ENCODE measurements around the gene PBX2.

The PBX2 gene

GRCh38 chr6:32185681-32186131, 4.3 kb downstream of the PBX2 start:
- peak; percentile 42 for FAIRE-seq

- FAIRE-seq: no peak
Measured at GRCh38 chr6:32184084-32184640, 5.8 kb downstream of the PBX2 start, which contains the start of gene AGER. TSS of gene AGER (minus strand) at chr6:32184253. CDS start at chr6:32184222, 31 bp downstream.

- FAIRE-seq: no peak
Measured at GRCh38 chr6:32183483-32184083, 6.4 kb downstream of the PBX2 start.

DNA sequence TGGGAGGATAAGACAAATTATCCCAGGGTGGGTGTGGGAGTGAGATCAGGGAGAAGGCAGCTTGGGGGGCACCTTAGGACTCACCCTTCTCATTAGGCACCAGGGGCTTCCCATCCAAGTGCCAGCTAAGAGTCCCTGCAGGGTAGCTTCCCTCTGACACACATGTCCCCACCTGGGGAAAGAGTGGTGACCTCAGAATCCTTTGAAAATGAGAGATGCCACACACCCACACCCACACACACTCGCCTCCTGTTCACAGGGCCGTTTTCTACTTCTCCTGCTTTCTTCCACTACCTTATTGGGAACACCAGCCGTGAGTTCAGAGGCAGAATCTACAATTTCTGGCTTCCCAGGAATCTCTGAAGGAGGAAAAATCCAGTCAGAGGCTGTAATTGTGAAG, 7.0 kb downstream of the PBX2 start:
- FAIRE-seq: no peak

GRCh38 chr6:32182555-32182981, 7.4 kb downstream of the PBX2 start:
- no peak for FAIRE-seq

- no peak for FAIRE-seq
Measured at GRCh38 chr6:32181915-32182529, 8.0 kb downstream of the PBX2 start.

DNA sequence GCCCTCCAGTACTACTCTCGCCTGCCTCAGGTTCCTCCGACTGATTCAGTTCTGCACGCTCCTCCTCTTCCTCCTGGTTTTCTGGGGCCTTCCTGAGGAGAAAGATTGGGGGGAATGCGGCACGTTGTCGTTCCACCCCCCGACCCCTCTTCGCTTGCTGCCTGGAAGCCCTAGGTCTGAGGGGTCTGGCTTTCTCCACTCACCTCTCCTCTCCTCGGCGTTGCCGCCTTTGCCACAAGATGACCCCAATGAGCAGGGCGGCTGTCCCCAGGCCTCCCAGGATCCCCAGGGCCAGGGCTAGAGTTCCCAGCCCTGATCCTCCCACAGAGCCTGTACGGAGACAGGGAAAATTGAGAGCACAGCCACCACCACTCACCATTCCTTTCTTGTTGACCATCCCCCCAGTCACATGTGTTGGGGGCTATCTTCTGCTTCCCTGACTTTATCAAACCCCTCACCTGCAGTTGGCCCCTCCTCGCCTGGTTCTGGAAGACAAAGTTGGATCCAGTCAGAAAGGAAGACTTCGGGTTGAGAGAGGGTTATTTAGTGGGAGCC, 8.8 kb downstream of the PBX2 start:
- no peak for FAIRE-seq

GRCh38 chr6:32179766-32180405, 10.1 kb downstream of the PBX2 start:
- FAIRE-seq: no peak

DNA sequence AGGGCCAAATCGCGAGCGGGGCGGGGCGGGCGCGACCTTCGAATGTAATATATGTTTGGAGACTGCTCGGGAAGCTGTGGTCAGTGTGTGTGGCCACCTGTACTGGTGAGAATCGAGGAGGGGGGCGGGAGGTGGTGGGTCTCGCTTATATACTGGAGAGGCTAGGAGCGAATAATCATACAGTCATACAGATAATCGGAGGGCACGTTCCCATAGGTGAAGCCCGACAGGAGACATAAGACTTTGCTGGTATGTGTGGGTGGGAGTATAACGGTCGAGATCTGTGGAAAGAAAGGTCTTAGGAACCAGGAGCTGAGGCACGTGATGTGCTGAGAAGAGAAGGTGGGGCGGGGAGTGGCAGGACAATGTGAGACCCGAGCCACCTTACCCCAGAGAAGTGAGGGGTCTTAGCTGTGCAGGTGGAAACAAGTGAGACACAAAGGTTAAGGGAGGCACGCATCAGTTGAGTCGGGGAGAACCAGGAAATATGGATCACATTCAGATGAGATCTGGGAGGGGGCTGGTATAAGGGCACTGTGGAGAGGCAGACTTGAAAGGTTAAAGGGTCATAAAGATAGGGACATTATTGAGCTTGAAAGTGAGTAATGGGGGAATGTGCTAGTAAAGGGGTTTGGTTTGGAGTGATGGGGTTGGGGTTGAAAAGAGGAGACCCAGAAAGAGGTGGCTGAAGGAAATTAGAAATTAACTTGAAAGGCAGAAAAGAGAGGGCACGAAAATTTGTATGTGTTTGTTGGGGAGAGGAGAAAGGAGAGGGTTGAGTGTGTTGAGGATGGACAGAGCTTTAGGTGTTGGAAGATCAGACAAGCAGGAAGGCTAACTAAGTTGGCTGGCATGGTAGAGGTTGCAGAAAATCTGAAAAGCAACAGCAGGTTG, 11.2 kb downstream of the PBX2 start:
- FAIRE-seq: no peak

DNA sequence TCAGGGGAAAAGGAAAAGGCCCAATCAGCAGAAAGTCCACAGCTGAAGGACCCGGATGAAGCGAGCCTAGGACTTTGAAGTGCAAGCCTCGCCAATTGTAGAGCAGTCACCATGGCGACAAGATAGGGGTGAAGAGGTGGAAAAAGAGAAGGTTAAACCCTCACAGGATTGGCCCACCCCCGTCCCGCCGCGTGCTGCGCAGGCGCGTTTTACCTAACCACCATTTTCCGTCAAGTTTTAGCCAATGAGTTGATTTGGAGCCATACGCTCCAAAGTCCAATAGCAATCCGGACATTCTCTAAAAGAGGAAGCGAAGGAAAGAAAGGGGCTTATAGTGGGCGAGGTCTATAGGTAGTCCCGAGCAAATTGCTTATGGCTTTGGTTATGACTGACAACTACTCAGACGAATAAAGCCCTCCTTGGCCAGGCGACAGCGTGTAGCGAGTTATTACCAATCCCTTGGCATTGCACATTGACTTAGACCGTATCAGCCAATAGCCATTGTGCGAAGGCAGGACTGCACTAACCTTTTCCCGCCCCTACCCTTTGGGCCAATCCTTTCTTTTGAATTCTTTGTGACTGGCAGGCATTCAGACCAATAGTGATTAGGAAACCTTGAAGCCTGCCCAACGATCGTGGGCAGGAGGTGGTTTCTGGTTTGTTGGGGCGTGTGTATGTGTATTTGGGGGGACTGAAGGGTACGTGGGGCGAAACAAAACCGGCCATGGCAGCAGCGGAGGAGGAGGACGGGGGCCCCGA, 12.0 kb downstream of the PBX2 start, which contains the start of gene RNF5:
Gene RNF5, plus strand, starts transcription at position 618 of the 759 bp plus-strand sequence. Its CDS starts 107 bp downstream, at position 725.
- FAIRE-seq: peak; percentile 96

DNA sequence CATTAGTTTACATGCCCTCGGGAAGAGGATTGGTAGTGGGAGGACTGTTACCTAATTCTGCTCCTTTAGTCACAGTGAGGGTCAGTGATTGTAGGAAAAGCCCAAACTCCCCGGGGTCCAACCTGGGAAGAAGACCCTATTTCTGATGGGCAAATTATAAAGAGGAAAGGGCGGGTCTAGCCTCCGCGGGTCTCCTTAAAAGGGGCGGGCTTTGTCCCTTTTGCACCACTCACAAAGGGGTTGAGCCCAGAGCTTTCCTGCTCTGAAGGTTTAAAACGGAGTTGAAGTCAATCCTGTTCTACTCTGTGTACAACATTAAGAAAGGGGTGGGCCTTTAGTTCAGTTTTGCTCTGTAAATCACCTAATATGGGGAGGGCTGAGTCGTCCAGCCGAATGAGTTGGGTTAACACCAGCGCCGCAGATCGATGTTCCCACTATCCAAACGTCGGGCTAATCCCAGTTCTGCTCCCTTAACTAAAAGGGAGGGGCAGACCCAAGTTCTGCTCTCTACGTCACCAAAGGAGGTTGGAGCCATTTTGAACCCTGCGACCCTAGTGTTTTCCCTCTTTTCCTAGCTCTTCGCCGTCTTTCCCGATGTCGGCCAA, 12.7 kb downstream of the PBX2 start:
- no peak for FAIRE-seq

DNA sequence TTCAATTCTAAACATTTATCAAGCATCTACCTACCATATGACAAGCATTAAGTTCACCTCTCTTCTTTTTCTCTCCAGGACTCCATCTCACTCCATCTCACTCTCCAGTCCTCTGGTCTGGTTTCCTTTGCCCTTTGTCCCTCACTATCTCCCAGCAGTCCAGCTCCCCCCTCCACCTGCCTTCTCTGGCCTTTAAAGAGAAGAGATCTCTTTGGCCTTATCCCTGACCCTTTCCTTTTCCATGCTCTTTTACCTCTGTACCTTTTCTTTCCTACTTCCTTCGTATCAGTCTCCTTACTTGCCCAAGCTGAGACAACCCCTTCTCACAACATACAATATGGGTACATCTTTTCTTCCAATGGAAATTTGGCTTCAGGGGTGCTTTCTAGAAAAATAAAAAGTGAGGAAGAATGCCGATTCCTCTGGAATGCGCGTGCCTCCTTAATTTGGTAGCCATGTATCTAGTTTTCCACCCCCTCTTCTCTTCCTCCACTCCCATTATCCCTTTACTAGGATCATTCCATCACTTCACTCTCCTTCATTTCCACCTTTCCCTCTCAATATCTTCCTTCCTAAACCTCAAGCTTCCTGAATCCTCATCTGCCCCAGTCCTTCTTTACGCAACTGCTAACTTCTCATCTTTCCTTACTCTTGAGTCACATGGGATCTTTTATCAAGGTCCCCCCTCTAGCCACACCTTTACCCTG, 13.4 kb downstream of the PBX2 start:
- no peak for FAIRE-seq

- no peak for FAIRE-seq
Measured at GRCh38 chr6:32175711-32176475, 14.1 kb downstream of the PBX2 start, which contains the start of gene AGPAT1. TSS of gene AGPAT1 (minus strand) at chr6:32176084. CDS start at chr6:32171496, 4,588 bp downstream.

GRCh38 chr6:32175322-32175710, 14.7 kb downstream of the PBX2 start:
- FAIRE-seq: no peak

DNA sequence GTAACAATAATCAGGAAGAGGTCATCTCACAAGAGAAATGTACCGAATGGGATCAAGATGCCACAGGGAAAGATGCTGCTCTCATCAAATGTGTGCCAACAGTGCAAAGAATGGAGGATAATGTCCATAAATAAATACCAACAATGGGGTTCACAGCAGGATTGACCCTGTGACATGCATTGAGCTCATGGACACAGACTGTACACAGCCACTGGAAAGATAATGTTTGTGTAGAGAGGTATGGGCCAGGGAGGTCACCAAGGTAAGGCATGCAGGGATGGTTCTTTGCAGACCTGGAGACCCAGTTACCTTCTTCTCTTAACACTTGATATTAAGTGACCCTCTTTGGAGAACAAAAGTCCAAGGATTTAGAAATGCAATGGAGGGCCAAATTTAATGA, 15.6 kb downstream of the PBX2 start:
- no peak for FAIRE-seq

- no peak for FAIRE-seq
Measured at GRCh38 chr6:32173051-32173727, 16.8 kb downstream of the PBX2 start.

- no peak for FAIRE-seq
Measured at GRCh38 chr6:32171234-32171633, 18.8 kb downstream of the PBX2 start.

DNA sequence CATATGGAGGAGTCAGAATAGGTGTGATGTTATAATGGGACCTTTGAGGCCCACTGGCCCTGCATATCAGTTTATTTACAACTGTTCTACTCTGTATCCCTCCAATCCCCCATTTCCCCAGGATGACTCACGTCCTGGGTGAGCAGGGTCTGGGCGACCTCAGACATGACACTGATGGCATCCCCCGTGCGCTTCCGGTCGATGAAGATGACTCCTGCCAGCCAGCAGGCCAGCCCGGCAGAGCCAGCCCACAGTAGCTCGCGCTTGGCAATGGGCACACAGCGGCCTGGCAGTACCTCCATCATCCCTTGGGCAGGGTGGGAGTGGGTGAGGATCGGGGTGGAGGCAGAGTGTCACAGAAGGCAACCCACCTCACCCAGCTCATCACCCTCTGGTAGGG, 19.7 kb downstream of the PBX2 start:
- FAIRE-seq: no peak
